Testis (tissue), 3 donors: ENCODE results near the gene ANKLE1. TPM values are rescaled to one million over a fixed set of nuclear protein-coding genes. Genes with fewer than 3 reads are reported as not detected.

Source experiments
- DNase-seq: peaks from one replicate; pipeline ENCODE4 v3.0.0-alpha.2; 2019
- H3K27ac ChIP-seq, 2 donors: fragments of 200-600 bp; sonication (generic); one replicate each; pipeline ENCODE4 v1.5.1; 2019
- H3K27me3 ChIP-seq: fragments of 200-600 bp; sonication (generic); one replicate; pipeline ENCODE4 v1.5.1; 2019
- H3K36me3 ChIP-seq: fragments of 200-600 bp; sonication (generic); one replicate; pipeline ENCODE4 v1.5.1; 2017; ENCODE audit warnings: low read depth; ENCODE audit errors: missing control alignments
- H3K4me1 ChIP-seq: fragments of 200-600 bp; sonication (generic); one replicate; pipeline ENCODE4 v1.5.1; 2019
- H3K4me3 ChIP-seq, 2 donors: fragments of 200-600 bp; sonication (generic); one replicate each; pipeline ENCODE4 v1.5.1; 2017 to 2019
- H3K9me3 ChIP-seq: fragments of 200-600 bp; sonication (generic); one replicate; pipeline ENCODE4 v1.5.1; 2017
- POLR2A ChIP-seq: fragments of 450-650 bp; IDR thresholded peaks from one replicate; pipeline ENCODE4 v1.6.1; 2017; ENCODE audit warnings: antibody characterized with exemption, mild to moderate bottlenecking, moderate library complexity
- WGBS, 2 donors: methylation state at CpG; one replicate each; pipeline ENCODE4 v1.1.5; 2018; 5-methylcytosine and 5-hydroxymethylcytosine counted together
- intact Hi-C: fragments of 100-400 bp; cut with DNase I; formaldehyde crosslinking; loops from one replicate; pipeline ENCODE4 v1.15.1; 2023; ENCODE audit warnings: low total_unique reads
- polyA plus RNA-seq: library from polyadenylated mRNA; stranded (reverse); fragments of 350-450 nt; fragmentation: Illumina TruSeq; extraction: RNeasy Lipid Tissue Mini Kit (QIAGEN cat#74804); gene quantifications from one replicate; pipeline ENCODE4 v1.2.3, GENCODE V29; 2014; ENCODE audit warnings: low read depth, low replicate concordance; ENCODE audit not compliant: insufficient read depth
- total RNA-seq, 2 donors: library from RNA; depleted of rRNA; stranded (reverse); fragments of >200 nt; gene quantifications; one replicate each; pipeline ENCODE4 v1.2.3, GENCODE V29; 2016
- TF ChIP-seq, protein P1 (sequence below), 3 experiments: fragments of 450-650 bp in 2 of 3; fragments of 200-600 bp in 1 of 3; sonication (generic) in 1 of 3; IDR thresholded peaks; one replicate each; pipeline ENCODE4 v1.5.1; 2016 to 2019; ENCODE audit warnings: antibody characterized with exemption in 3 of 3, mild to moderate bottlenecking in 2 of 3, moderate library complexity in 1 of 3

Gene ANKLE1
- total and polyA plus RNA-seq, 3 donors from 2014 or later: 0.45 to 5.3 (median 3.1) TPM

GRCh38 chr19:17325133-17325532 is 43.4 kb downstream of the ANKLE1 start:
- H3K4me1 ChIP-seq: peaks cover 30% of the 10 kb centered on the region
- DNase-seq: no peak

GRCh38 chr19:17325881-17326594 is 44.3 kb downstream of the ANKLE1 start:
- Histone ChIP-seq H3K36me3 (no peaks in the 10 kb centered on the region), H3K9me3 (no peaks in the 10 kb centered on the region), H3K4me1 (peaks cover 30% of the 10 kb centered on the region), H3K27ac (no peak overlapping the region), H3K4me3 (no peak overlapping the region), H3K27me3 (no peaks in the 10 kb centered on the region)
- 50 to 72% methylated on average over 17 of the region's 17 CpGs for WGBS, 2 donors
- intact Hi-C loops: no loop called here
- peak; percentile 84 for DNase-seq
- TF ChIP-seq, protein P1, sequence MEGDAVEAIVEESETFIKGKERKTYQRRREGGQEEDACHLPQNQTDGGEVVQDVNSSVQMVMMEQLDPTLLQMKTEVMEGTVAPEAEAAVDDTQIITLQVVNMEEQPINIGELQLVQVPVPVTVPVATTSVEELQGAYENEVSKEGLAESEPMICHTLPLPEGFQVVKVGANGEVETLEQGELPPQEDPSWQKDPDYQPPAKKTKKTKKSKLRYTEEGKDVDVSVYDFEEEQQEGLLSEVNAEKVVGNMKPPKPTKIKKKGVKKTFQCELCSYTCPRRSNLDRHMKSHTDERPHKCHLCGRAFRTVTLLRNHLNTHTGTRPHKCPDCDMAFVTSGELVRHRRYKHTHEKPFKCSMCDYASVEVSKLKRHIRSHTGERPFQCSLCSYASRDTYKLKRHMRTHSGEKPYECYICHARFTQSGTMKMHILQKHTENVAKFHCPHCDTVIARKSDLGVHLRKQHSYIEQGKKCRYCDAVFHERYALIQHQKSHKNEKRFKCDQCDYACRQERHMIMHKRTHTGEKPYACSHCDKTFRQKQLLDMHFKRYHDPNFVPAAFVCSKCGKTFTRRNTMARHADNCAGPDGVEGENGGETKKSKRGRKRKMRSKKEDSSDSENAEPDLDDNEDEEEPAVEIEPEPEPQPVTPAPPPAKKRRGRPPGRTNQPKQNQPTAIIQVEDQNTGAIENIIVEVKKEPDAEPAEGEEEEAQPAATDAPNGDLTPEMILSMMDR (IDR thresholded peaks at IDR 0.05): no peak
- TF ChIP-seq POLR2A: no peak

More at GRCh38 chr19:17325133-17325532, 43.4 kb downstream of the ANKLE1 start:
- intact Hi-C loops: no loop called here
- H3K27ac ChIP-seq: no peak overlapping the region
- 96 to 98% methylated on average over 14 to 19 of the region's 20 CpGs for WGBS, 2 donors
- no peaks in the 10 kb centered on the region for H3K9me3 ChIP-seq
- no peaks in the 10 kb centered on the region for H3K27me3 ChIP-seq
- no peak overlapping the region for H3K4me3 ChIP-seq
- no peak for TF ChIP-seq POLR2A
- TF ChIP-seq, protein P1 (IDR thresholded peaks at IDR 0.05): no peak
- no peaks in the 10 kb centered on the region for H3K36me3 ChIP-seq

DNA sequence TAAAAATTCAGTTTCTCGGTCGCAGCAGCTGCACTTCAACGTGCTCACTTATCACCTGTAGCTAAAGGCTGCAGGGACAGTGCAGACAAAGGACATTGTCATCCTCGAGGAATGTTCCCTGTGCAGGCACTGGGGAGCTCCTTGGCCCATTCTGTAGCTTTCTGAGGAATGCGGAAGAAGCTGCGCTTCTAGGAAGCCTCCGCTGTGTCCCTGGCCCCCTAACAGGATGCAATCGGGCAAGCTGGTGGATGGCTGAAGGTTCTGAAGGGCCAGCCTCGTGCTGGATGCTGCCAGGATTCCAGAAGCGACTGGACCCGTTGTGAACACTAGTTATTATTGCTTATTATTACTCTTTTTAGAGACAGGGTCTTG is 44.9 kb downstream of the ANKLE1 start:
- H3K36me3 ChIP-seq: no peaks in the 10 kb centered on the region
- H3K4me1 ChIP-seq: peaks cover 30% of the 10 kb centered on the region
- no peak for DNase-seq
- TF ChIP-seq, protein P1 (IDR thresholded peaks at IDR 0.05): no peak
- 36 to 71% methylated on average over 10 to 11 of the region's 11 CpGs for WGBS, 2 donors
- H3K27me3 ChIP-seq: no peaks in the 10 kb centered on the region
- H3K4me3 ChIP-seq: no peak overlapping the region
- no peaks in the 10 kb centered on the region for H3K9me3 ChIP-seq
- intact Hi-C loops: no loop called here
- no peak overlapping the region for H3K27ac ChIP-seq

GRCh38 chr19:17327068-17327653 is 45.5 kb downstream of the ANKLE1 start:
- WGBS, 2 donors: 56 to 81% methylated on average over 5 to 23 of the region's 27 CpGs
- H3K36me3 ChIP-seq: no peaks in the 10 kb centered on the region
- no peak overlapping the region for H3K4me3 ChIP-seq
- no peaks in the 10 kb centered on the region for H3K9me3 ChIP-seq
- peak overlapping the region in 1 of 2 donors; percentile 5 for H3K27ac ChIP-seq
- intact Hi-C loops: no loop called here
- TF ChIP-seq POLR2A: no peak
- TF ChIP-seq, protein P1 (IDR thresholded peaks at IDR 0.05): no peak
- peaks cover 29% of the 10 kb centered on the region for H3K4me1 ChIP-seq
- DNase-seq: no peak
- H3K27me3 ChIP-seq: no peaks in the 10 kb centered on the region
